GM12874 (cell line): ENCODE results near the gene LHPP.
A peak's percentile ranks its signal among the peaks of the same experiment; 100 is the strongest.

Experiments
- TF ChIP-seq, protein P1 (sequence below): IDR thresholded peaks from 2 replicates; pipeline ENCODE4 v1.5.1; 2011; ENCODE audit warnings: low read depth, mild to moderate bottlenecking, control low read depth, low read length, moderate library complexity; ENCODE audit not compliant: insufficient read depth

The LHPP gene, protein sequence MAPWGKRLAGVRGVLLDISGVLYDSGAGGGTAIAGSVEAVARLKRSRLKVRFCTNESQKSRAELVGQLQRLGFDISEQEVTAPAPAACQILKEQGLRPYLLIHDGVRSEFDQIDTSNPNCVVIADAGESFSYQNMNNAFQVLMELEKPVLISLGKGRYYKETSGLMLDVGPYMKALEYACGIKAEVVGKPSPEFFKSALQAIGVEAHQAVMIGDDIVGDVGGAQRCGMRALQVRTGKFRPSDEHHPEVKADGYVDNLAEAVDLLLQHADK

DNA sequence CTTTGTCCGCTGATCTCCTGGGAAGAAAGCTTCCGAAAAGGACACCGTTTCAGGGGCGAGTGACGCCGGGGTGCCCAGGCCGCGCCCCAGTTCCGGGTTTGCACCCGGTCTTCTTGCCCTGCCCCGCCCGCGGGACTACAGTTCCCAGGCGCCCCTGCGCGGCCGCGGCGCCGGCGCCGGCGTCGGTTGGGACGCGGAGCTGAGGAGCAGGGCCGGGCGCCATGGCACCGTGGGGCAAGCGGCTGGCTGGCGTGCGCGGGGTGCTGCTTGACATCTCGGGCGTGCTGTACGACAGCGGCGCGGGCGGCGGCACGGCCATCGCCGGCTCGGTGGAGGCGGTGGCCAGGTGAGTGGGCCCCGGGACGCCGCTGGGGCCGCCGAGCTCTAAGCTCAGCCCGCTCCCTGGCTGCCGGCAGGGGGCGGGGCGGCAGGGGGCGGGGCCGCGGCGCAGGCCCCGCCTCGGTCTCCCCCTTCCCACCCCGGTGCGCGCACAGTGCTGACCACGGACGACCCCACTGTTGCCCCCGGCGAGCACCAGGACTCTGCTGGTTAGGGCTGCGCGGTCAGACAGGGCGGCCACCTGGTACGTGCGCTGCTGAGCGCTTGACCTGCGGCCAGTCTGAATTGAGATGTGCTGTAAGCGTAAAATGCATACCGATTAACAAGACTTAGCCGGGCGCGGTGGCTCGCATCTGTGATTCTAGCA lies at the start of gene LHPP:
TSS of gene LHPP (plus strand) at position 182 of the 706 bp plus-strand sequence. CDS start at position 222, 40 bp downstream.
- TF ChIP-seq, protein P1, sequence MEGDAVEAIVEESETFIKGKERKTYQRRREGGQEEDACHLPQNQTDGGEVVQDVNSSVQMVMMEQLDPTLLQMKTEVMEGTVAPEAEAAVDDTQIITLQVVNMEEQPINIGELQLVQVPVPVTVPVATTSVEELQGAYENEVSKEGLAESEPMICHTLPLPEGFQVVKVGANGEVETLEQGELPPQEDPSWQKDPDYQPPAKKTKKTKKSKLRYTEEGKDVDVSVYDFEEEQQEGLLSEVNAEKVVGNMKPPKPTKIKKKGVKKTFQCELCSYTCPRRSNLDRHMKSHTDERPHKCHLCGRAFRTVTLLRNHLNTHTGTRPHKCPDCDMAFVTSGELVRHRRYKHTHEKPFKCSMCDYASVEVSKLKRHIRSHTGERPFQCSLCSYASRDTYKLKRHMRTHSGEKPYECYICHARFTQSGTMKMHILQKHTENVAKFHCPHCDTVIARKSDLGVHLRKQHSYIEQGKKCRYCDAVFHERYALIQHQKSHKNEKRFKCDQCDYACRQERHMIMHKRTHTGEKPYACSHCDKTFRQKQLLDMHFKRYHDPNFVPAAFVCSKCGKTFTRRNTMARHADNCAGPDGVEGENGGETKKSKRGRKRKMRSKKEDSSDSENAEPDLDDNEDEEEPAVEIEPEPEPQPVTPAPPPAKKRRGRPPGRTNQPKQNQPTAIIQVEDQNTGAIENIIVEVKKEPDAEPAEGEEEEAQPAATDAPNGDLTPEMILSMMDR, result 0 out of 2 replicates have a peak, but pooled peaks have one; percentile 5

DNA sequence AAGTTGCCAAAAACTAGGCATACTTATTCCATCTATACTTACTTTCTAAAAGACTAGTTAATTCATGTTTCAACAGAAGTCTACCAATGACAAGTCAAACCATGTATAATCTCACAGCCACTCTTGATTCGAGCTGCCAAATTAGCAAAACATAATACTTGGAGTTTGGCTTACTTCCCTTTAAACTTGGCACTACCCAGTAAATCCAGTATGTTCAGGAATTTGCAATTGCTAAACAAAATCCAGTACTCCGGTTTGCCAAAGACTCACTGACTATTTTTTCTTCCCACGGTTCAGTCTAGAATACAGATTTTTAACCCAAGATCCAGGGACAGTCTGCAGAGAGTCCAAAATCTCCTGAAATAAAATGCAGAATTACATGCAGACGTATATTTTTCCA lies 47.5 kb upstream of the LHPP start:
- TF ChIP-seq, protein P1, result no peak

DNA sequence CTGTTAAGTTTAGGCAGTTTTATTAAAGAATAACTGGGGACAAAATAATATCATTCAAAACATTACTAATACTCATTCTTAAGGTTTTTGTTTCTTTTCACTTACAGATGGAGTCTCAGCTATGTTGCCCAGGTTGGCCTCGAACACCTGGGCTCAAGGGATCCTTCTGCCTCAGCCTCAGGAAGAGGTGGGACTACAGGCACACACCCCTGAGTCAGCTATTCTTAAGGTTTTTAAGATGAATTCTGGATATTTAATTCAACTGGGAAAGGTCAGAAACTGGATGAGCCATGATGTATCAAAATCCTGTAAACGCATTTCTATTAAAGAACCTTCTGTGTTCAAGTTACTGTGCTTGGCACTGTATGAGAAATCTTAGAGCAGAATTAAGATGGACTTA lies 46.4 kb upstream of the LHPP start:
- TF ChIP-seq, protein P1, result no peak

DNA sequence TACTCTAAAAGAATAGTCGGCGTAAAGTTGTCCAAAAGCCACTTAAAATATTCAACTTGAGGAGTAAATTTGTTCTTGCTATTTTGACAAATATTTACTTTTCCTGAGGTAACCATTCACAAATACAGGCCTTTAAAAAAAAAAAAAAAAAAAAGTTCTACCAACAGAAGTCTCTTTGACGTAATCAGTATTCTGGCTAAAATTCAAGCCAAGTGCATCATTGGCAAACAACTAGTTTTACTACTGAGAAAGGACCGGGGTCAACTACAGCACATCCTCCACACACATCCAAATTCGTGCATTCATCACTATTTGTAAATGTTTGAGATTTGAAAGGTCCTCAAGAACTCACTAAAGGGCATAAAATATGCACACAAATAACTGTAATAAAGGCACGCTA lies 44.9 kb upstream of the LHPP start:
- TF ChIP-seq, protein P1, result no peak

DNA sequence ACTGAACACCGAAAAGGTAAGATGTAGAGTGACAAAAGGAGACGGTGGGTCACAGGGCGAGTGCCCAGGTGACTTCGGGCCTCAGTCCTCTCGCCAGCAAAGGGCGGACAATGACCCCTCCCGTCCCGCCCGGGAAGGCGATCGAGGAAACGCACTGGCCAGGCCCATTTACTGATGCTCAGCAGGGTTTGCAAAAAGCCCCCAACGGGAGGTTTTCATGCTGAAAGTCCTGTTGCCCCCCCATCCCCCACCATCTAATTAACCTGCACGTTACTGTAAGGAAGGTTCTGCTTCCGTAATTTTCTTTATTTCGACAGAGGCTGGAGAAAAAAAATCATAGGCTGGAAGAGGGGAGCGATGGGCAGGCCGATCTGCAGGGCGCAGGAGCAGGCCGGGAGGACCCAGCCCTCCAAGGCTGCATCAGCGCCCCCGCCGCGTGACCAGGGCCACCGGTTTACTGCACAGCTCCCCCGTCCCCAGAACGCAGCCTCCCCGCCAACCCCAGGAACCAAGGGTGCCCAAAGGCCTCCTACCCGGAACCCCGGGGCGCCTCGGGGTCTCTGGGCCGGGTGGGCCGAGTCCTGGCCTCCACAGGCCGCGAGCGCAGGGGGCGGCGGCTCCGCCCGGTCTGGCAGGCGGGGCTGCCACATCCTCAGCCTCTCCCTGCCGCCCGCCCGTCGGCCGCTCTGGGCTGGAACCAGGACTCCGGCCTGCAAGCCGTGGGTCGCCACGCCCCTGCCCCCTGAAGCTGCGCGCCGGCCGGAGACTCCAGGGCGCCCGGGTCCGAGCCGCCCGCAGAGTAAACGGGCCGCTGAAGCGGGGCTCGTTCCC lies 43.5 kb upstream of the LHPP start:
- TF ChIP-seq, protein P1, result no peak

DNA sequence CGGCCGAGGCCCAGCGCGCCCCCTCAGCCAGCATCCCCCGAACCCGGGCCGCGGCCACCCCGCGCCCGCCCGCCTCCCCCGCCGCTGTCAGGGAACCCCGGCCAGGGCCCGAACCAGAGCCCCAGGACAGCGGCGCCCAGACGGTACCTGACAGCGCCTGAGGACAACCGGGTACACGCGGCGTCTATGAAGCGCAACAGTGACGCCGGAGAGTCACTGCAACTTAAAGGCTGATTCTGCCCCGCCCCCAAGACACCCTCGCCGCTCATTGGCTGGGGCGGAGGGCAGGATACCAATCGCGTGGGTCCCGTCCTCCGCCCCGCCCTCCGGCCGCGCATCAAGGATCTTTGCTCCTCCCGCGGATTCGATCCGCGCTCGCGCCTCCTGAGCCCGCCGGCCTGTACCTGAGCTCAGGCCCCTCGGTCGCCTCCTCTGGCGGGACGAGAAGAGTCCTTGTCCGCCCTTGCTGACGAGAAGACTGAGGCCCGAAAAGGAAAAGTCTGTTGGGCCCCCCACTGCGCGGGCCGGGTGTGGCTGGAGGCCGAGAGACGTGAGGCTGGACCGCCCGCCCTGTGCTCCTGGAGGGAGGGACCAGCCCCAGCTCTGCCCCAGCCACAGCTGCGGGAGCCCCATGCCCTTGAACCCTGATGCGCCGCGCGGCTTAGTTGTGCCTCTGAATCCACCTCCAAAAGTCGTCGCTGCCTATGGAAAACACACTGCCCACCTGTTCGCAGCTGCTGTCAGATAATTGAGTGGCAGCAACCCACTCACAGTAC lies 42.7 kb upstream of the LHPP start, which contains the start of gene OAT:
TSS of gene OAT (minus strand) at position 198 of the 776 bp plus-strand sequence. CDS start 6,752 bp downstream, outside the sequence.
- TF ChIP-seq, protein P1, result no peak

DNA sequence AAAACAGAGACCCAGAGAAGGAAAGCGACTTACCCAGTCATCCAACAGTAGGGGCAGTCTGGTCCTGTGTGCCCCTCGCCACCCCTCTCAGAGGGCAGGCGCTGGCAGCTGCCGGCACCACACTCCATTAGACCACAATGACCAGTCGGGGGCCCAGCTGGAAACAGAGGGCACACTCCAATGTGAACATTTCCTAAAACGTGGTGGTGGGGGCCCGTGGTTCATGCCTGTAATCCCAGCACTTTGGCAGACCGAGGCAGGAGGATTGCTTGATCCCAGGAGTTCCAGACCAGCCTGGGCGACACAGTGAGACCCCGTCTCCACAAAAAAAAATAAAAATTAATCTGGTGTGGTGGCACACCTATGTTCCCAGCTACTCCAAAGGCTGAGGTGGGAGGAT lies 42.0 kb upstream of the LHPP start:
- TF ChIP-seq, protein P1, result no peak
